Right lobe of liver (tissue), 6 donors: Measurements from ENCODE around the gene APMAP. TPM values are rescaled to one million over a fixed set of nuclear protein-coding genes. Genes with fewer than 3 reads are reported as not detected.

ENCODE experiments used
- ATAC-seq, 4 donors: fragments of 200-7000 bp; cut with Tn5 transposase; one replicate each; pipeline ENCODE4 v1.9.1; 2020; ENCODE audit warnings: mild to moderate bottlenecking in 4 of 4, moderate library complexity in 4 of 4
- DNase-seq, 3 donors: peaks; one replicate each; pipeline ENCODE4 v3.0.0-alpha.2; 2020
- H3K27ac ChIP-seq, 3 donors: fragments of 200-600 bp; one replicate each; pipeline ENCODE4 v1.8.0; 2022
- H3K27me3 ChIP-seq, 2 donors: fragments of 200-600 bp; one replicate each; pipeline ENCODE4 v1.8.0; 2022
- H3K36me3 ChIP-seq, 4 donors: fragments of 200-600 bp; sonication (generic) in 1 of 4; one replicate each; pipeline versions ENCODE4 v1.5.1 to v1.8.0; 2017 to 2022; ENCODE audit warnings: control low read depth in 1 of 4
- H3K4me1 ChIP-seq, 4 donors: fragments of 200-600 bp; sonication (generic) in 1 of 4; one replicate each; pipeline versions ENCODE4 v1.5.1 to v1.8.0; 2017 to 2022; ENCODE audit warnings: control low read depth in 1 of 4
- H3K4me3 ChIP-seq, 3 donors: fragments of 200-600 bp; one replicate each; pipeline ENCODE4 v1.8.0; 2022
- H3K9me3 ChIP-seq, 4 donors: fragments of 200-600 bp; sonication (generic) in 1 of 4; one replicate each; pipeline versions ENCODE4 v1.5.1 to v1.8.0; 2017 to 2022; ENCODE audit warnings: control low read depth in 1 of 4
- CTCF ChIP-seq, 4 donors: fragments of 200-600 bp in 3 of 4; fragments of 450-650 bp in 1 of 4; IDR thresholded peaks; one replicate each; pipeline versions ENCODE4 v1.5.1 to v1.8.0; 2016 to 2022; ENCODE audit warnings: antibody characterized with exemption in 4 of 4, mild to moderate bottlenecking in 2 of 4
- POLR2A ChIP-seq: fragments of 450-650 bp; IDR thresholded peaks from one replicate; pipeline ENCODE4 v1.6.1; 2017; ENCODE audit warnings: antibody characterized with exemption, mild to moderate bottlenecking
- WGBS: methylation state at CpG from one replicate; pipeline ENCODE4 v1.1.6; 2018; ENCODE audit warnings: low coverage, low lambda C conversion rate; ENCODE audit not compliant: insufficient coverage; ENCODE audit errors: missing lambda C conversion rate; 5-methylcytosine and 5-hydroxymethylcytosine counted together
- intact Hi-C, 2 donors: fragments of 100-400 bp; cut with DNase I; formaldehyde crosslinking; loops; one replicate each; pipeline versions ENCODE4 v1.11.2 to v1.14.1; 2022
- total RNA-seq, 6 experiments: library from RNA; depleted of rRNA in 2 of 6; stranded (reverse); fragments of >200 nt in 2 of 6; fragmentation: NEBNext Ultra II Directional in 3 of 6; extraction: Animal tissue kit (Norgen Biotek cat#: 25700) in 3 of 6; gene quantifications; one replicate each; pipeline versions ENCODE4 v1.1.0 to v1.2.4, GENCODE V29; 2016 to 2023
- donor health status: DM: no; HTN: yes; CAD: no.
- donor health status: DM: no; HTN: no; CAD: no.
- donor health status: DM: no; HTN: no; CAD: no.
- donor health status: DM: no; HTN: yes; CAD: no.
- donor health status: DM: no; HTN: yes; CAD: no.

The APMAP gene
- total RNA-seq, 6 experiments from 2014 or later = 130 to 210 (median 140) TPM

- Histone ChIP-seq H3K9me3 (no peaks in the 10 kb centered on the region), H3K4me1 (peaks cover 0 to 84% (median 23%) of the 10 kb centered on the region in 4 donors), H3K4me3 (no peak overlapping the region), H3K27me3 (no peaks in the 10 kb centered on the region), H3K36me3 (peaks cover 0 to 6% (median under 1%) of the 10 kb centered on the region in 4 donors), H3K27ac (peak overlapping the region in 2 of 3 donors; percentile 48 to 90)
- peak in 1 of 4 donors; percentile 1 for ATAC-seq
- TF ChIP-seq POLR2A = no peak
- TF ChIP-seq CTCF (IDR thresholded peaks at IDR 0.05) = no peak
- intact Hi-C loops = no loop called here
- DNase-seq = peak in 1 of 3 donors; percentile 49
- WGBS = 10% methylated on average over 2 of the region's 7 CpGs
Observed at GRCh38 chr20:24986436-24987015, 6.0 kb downstream of the APMAP start.

- no peaks in the 10 kb centered on the region for H3K27me3 ChIP-seq
- H3K4me1 ChIP-seq = peaks cover 0 to 80% (median 23%) of the 10 kb centered on the region in 4 donors
- 44% methylated on average over 4 of the region's 6 CpGs for WGBS
- H3K36me3 ChIP-seq = peaks cover 0 to 11% (median under 1%) of the 10 kb centered on the region in 4 donors
- no peak overlapping the region for H3K4me3 ChIP-seq
- ATAC-seq = no peak
- TF ChIP-seq POLR2A (no peak), CTCF (IDR thresholded peaks at IDR 0.05) (no peak)
- H3K27ac ChIP-seq = peak overlapping the region in 2 of 3 donors; percentile 48 to 90
- no peaks in the 10 kb centered on the region for H3K9me3 ChIP-seq
- intact Hi-C loops = no loop called here
- peak in 1 of 3 donors; percentile 50 for DNase-seq
Observed at GRCh38 chr20:24985802-24986201, 6.7 kb downstream of the APMAP start.

- Histone ChIP-seq H3K27me3 (no peaks in the 10 kb centered on the region), H3K27ac (peak overlapping the region in 2 of 3 donors; percentile 25 to 90), H3K9me3 (no peaks in the 10 kb centered on the region), H3K4me1 (peaks cover 0 to 75% (median 23%) of the 10 kb centered on the region in 4 donors), H3K4me3 (no peak overlapping the region), H3K36me3 (peaks cover 0 to 18% (median under 1%) of the 10 kb centered on the region in 4 donors)
- TF ChIP-seq CTCF (IDR thresholded peaks at IDR 0.05) = no peak
- TF ChIP-seq POLR2A = no peak
- DNase-seq (peak in 1 of 3 donors; percentile 47), ATAC-seq (peak in 1 of 4 donors; percentile 6)
- WGBS = 31% methylated on average over 3 of the region's 3 CpGs
- intact Hi-C loops = no loop called here
Observed at GRCh38 chr20:24984961-24985640, 7.5 kb downstream of the APMAP start.

- 31% methylated on average over 8 of the region's 8 CpGs for WGBS
- peaks cover 0 to 18% (median 2%) of the 10 kb centered on the region in 4 donors for H3K36me3 ChIP-seq
- peak; percentile 53 to 80 (median 78) for DNase-seq
- no peak for TF ChIP-seq CTCF (IDR thresholded peaks at IDR 0.05)
- TF ChIP-seq POLR2A = peak; percentile 25
- H3K27me3 ChIP-seq = no peaks in the 10 kb centered on the region
- intact Hi-C loops = no loop called here
- peak overlapping the region in 2 of 3 donors; percentile 30 to 35 for H3K4me3 ChIP-seq
- peak overlapping the region; percentile 7 to 90 (median 25) for H3K27ac ChIP-seq
- no peaks in the 10 kb centered on the region for H3K9me3 ChIP-seq
- peaks cover 0 to 69% (median 19%) of the 10 kb centered on the region in 4 donors for H3K4me1 ChIP-seq
- peak; percentile 33 to 57 (median 44) for ATAC-seq
Observed at GRCh38 chr20:24983896-24984295, 8.7 kb downstream of the APMAP start.
